ENCODE results near the gene CAPN10. TPM values are rescaled to one million over a fixed set of nuclear protein-coding genes. Genes with fewer than 3 reads are reported as not detected.

CAPN10 gene
- total RNA-seq, 1 experiment from 2014 or later = 47.4 TPM

- H2BK5ac ChIP-seq (ENCODE audit: insufficient read length, low read length) = no peak overlapping the region
- H3K9ac ChIP-seq (ENCODE audit: extremely low read depth, insufficient read length, low read length) = no peak overlapping the region
- no CpG with 5 or more reads among the region's 13 CpGs for WGBS (ENCODE audit: extremely low coverage, insufficient read length, low lambda C conversion rate)
- H3T11ph ChIP-seq (ENCODE audit: low read length) = no peak overlapping the region
- no peaks in the 10 kb centered on the region for H3K9me3 ChIP-seq (ENCODE audit: control insufficient read depth, low read depth, low read length)
- no peak overlapping the region for H2BK12ac ChIP-seq (ENCODE audit: insufficient read length, low read depth, low read length)
- Mint-ChIP-seq H3K27me3 (ENCODE audit: low read depth) (peaks cover 37% of the 10 kb centered on the region), H3K4me1 (peaks cover 0 to 3% of the 10 kb centered on the region in 2 experiments; a peak in 1 of 4 replicates), H3K4me3 (no peak overlapping the region), H3K36me3 (ENCODE audit: insufficient read depth in 1 of 3, low read depth in 3 of 3) (no peaks in the 10 kb centered on the region; a peak in 1 of 7 replicates), H3K9me3 (no peaks in the 10 kb centered on the region; a peak in 3 of 5 replicates), H3K27ac (no peak overlapping the region)
- H2AK5ac ChIP-seq (ENCODE audit: insufficient read length, low read length) = no peak overlapping the region
- H4K8ac ChIP-seq (replicated peaks; ENCODE audit: insufficient read length, low read depth, low read length) = no peak overlapping the region
- no peak overlapping the region for H2BK15ac ChIP-seq (ENCODE audit: low read depth, low read length)
- no peak for TF ChIP-seq CTCF (conservative IDR thresholded peaks at IDR 0.05)
- H3K79me2 ChIP-seq (ENCODE audit: insufficient read depth, low read length) = no peaks in the 10 kb centered on the region
- H3K27ac ChIP-seq (ENCODE audit: insufficient read length, low read depth, low read length) = no peak overlapping the region
- H3K18ac ChIP-seq (ENCODE audit: insufficient read length, low read depth, low read length) = no peak overlapping the region
- H4K91ac ChIP-seq (ENCODE audit: insufficient read length, low read depth, low read length) = no peak overlapping the region
- H2BK120ac ChIP-seq (ENCODE audit: low read depth, low read length, poor library complexity, severe bottlenecking) = no peak overlapping the region
- no peak overlapping the region for H3K14ac ChIP-seq (ENCODE audit: insufficient read depth, low read length)
- H3K56ac ChIP-seq (ENCODE audit: insufficient read length, low read depth, low read length) = no peak overlapping the region
- no peak overlapping the region for H3K23ac ChIP-seq (ENCODE audit: insufficient read length, low read depth, low read length)
- H4K20me1 ChIP-seq (ENCODE audit: control insufficient read depth, insufficient read depth, insufficient read length) = no peaks in the 10 kb centered on the region
- peak; percentile 24 for DNase-seq
- no peak overlapping the region for H2AFZ ChIP-seq (ENCODE audit: low read length)
- no peak overlapping the region for H4K5ac ChIP-seq (ENCODE audit: insufficient read length, low read depth, low read length)
- H3K4ac ChIP-seq (ENCODE audit: low read depth, low read length) = no peak overlapping the region
- no peaks in the 10 kb centered on the region; the same call in 1 of the 2 replicates for H3K27me3 ChIP-seq (ENCODE audit: insufficient read depth, low read length)
- no peak overlapping the region for H2BK20ac ChIP-seq (ENCODE audit: low read depth, low read length, poor library complexity, severe bottlenecking)
- no peaks in the 10 kb centered on the region for H3K79me1 ChIP-seq (ENCODE audit: insufficient read depth, low read depth, low read length, poor library complexity, severe bottlenecking)
- H3K4me2 ChIP-seq (ENCODE audit: insufficient read depth, insufficient read length, low read length) = no peak overlapping the region
- no peaks in the 10 kb centered on the region for H3K23me2 ChIP-seq (ENCODE audit: insufficient read length, low read depth, low read length, poor library complexity, severe bottlenecking)
- no peaks in the 10 kb centered on the region for H3K4me1 ChIP-seq (ENCODE audit: insufficient read depth, low read length)
These were observed 56.7 kb downstream of the CAPN10 start for GRCh38 chr2:240643093-240643810.
